Stimulated activated CD4-positive, alpha-beta T cell treated with anti-CD3 and anti-CD28 coated beads, Interleukin-4, amount 100 ng/mL, for 1 hour (primary cell): ENCODE measurements around the gene NRXN3.

Experiments used
- DNase-seq: peaks from one replicate; pipeline ENCODE4 v3.0.0-alpha.2; 2020

NRXN3 gene

DNA sequence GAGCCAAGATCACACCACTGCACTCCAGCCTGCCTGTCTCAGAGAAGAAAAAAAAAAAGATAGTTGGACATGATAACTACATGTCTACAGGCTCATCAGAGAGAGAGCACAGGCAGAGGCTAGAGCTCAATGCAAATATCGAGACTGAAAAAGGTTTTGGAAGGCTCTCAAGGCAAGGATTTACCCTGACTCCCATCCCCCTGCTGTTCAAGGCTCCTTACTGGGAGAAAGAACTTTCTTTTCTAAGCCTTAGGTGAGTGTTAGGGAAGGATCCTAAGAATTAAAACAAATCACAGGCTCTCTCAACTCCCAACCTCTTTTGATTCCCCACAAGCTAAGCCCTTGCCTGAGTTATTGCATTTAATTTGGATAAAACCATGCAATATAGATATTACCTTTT is 1516.0 kb downstream of the NRXN3 start:
- DNase-seq, result no peak

DNA sequence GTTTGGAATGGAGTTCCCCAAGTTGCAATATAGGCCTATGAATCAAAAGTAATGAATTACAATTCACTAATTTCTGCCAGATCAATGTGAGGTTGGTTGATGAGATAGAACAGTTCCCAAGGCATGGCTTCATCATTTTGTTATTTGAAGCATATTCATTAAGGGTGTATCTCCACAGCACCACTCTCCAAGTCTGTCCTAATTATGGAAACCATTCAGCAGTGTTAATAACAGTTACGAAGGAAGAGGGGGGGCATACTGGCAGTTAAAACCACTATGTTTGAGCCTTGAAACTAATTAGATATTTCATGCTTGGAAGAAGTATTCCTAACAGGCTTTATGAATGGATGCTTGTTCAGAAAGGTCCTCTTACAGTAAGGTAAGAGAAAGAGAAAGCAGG is 1520.8 kb downstream of the NRXN3 start:
- DNase-seq, result no peak

DNA sequence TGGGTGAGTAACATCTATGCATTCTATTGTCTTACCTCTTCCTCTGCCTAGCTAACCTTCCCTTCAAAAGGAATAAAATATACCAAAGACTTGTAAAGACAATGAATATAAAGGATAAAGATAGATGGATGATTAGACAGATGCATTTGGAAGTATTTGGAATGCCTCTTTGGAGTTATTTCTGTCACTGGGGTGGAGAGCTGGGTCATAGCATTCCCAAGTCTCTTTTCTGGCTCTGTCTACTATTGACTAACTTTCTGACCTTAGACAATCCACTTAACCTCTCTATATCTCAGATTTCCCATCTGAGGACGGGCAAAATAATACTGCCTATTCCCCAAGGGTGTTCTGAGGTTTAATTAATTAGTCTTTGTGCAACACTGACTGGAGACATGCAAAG is 1523.8 kb downstream of the NRXN3 start:
- no peak for DNase-seq

DNA sequence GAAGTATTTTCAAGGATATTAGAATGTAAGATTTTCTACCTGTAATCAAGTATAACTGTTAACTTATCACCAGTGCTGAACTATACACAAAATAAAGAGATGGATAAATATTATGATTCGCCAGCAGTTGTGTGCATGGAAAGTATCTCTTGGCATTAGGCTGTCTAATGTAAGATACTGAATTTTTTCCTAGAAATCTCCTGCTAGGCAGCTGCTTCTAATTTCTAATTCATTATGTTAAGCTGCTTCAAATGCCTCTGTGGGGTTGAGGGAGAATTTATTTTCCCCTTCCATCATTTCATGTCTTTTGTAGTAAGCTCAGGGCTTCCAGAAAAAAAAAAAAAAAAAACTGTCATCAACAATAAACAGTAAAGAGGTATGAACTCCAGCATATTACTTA is 1525.1 kb downstream of the NRXN3 start:
- DNase-seq, result no peak

DNA sequence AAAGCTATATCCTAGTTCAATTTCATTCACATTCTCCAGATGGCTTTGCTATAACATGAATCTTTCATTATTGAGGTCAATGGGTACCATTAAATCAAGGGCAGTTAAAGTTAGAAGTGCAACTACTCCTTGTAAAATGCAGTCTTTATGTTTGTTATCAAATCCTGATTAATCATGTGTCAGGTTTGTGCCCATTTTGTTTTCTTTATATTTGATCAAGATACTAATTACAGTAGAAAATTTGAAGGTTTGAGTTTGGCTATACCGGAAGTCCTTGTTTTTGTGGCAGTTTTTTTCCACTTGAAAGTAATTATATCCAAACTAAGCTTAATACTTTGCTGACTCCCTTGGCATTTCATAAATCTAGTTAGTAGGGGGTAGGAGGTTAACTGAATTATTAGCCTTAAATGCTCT is 1528.1 kb downstream of the NRXN3 start:
- no peak for DNase-seq

DNA sequence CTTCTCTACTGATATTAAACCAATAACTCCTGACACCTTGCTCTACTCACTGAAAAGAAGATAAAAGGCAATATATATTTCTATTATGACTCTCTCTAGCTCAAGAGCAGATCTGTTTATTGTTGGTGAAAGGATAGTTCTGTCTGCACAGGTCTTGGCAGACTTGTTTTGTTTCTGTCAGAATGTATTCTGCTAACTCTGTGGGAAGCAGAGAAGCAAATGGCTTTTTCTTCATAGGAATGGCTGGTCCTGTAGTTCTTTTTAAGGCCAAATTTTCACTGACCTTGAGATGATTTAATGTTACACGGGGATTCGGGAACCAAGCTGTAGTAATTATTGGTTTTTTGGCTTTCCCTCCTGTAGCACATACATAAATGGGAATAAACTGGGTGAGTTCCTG is 1529.0 kb downstream of the NRXN3 start:
- DNase-seq, result no peak

DNA sequence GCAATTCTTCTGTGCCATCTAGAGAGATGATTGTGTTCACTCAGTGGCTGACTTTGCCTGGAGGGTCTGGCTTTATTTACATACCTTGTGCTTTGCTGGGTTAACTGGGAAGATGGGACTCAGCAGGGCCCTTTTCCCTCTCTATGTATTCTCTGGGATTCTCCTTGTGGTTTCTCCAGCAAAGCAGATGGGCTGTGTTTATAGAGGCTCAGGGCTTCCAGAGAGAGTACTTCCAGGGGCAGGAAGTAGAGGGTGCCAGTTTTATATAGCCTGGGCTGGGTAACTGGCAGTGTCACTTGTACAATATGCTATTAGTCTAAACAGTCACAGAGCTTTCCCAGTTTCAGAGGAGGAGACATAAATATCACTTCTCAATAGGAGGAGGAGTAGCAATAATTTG is 1531.2 kb downstream of the NRXN3 start:
- no peak for DNase-seq

DNA sequence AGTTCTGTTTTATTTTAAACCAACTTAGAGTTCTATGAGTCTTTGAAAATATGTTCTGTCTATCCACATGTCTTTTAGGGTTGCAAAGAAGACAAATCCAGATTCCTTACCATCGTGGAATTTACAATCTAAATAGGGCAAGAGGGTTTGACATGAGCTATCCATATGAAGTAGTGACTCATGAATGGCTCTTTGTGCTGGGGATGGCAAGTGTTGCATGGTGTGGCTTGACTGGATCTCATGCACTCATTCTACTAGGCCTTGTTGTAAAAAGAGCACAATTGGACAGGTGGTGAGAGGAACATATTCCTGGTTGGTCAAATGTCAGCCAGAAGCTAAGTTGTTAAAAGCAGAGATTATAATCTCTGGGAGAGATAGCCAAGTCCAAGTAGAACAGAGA is 1532.0 kb downstream of the NRXN3 start:
- no peak for DNase-seq

DNA sequence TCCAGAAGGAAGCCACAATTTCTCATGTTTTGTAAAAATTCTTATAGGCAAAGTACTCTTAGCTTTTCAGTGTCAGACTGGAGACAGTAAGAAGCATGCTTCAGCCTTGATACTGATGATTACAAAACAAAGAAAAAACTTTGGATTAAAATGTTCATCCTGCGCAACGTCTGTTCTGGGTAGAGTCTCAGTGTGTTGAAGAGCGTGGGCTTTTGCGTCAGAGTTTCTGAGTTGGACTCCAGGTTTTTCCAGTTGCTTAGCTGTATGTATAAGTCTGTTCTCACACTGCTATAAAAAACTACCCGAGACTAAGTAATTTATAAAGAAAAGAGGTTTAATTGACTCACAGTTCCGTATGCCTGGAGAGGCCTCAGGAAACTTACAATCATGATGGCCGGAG is 1533.0 kb downstream of the NRXN3 start:
- no peak for DNase-seq

DNA sequence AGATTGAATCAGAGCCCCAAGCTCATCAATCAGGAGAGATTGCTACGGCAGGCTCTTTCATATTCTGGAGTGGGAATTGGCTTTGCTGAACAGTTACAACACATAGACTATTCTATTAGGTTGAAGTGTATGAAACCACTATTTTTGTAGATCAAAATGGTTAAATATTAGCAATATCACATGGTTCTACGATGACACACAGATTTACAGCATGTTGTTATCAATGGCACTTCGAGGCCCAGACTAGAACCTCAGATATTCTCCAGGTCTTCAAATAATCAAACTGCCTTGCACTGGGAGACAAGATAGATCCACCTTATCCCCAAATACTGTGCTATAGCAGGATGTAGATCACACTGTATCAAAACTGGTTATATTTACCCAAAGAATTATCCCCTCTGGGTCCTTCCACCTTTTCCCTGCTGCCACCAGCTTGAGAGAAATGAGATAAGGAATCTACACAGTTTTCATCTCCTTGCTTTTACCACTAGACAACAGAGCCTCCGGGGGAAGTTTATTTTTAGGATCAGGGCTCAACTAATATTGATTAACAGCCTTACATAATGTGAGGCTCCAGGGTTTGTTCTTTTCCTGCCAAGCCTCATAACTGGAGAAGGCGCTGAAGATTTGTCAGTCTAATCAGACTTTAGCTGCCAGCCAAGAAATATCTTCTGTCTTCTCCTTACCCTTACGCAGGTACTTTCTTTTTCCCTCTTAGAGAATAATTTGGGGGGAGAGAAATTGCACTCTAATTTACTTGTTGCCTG is 1534.1 kb downstream of the NRXN3 start:
- no peak for DNase-seq

DNA sequence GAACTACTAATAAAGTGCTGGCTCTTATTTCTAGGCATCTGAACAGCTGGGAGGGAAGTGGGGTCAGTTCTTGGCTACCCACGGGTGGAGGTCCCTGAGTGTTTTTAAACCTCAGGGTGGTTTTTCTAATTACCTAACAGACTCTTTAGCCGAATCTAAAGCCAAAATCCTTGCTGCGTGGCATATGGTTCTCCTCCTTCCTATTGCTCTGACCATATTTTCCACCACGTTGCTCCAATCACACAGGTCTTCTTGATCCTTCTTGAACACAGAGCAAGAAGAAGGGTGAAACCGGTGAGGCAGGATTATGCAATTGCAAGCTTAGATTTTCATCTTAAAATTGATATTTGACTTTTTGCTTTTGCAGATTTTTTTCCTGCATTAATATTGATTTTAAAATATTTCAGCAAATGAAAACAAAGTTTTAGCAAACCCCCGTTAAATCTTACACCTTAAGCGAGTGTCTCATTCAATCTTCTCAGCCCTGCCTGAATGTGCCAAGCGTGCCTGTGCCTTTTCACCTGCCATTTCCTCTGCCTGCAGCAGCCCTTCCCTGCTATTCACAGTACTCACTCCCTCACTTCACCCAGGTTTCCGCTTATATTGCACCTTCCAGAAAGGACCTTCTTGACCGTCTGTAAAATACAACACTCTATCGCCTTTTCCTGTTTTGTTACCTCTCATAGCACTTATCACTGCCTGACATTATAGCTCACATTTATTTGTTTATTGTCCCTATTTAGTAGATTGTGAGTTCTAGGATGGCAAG is 1535.1 kb downstream of the NRXN3 start:
- DNase-seq, result no peak

DNA sequence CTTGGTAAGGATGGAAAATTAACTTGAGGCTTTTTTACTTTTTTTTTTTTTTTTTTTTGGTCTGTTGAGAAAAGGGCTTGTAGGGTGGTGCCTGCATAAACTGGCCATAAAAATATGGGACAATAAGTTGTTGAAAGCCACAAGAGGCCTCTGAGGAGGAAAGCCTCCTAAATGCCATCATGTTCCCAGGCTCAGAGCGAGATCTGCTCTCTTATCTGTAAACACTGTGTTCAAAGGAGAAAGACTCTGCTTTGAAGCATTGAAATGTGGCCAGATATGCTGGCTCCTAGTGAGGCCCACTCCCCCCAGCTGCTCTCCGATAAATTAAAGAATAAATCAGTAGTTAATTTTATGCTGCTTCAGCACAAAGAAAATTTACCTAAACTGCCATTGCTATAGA is 1536.2 kb downstream of the NRXN3 start:
- DNase-seq, result no peak

DNA sequence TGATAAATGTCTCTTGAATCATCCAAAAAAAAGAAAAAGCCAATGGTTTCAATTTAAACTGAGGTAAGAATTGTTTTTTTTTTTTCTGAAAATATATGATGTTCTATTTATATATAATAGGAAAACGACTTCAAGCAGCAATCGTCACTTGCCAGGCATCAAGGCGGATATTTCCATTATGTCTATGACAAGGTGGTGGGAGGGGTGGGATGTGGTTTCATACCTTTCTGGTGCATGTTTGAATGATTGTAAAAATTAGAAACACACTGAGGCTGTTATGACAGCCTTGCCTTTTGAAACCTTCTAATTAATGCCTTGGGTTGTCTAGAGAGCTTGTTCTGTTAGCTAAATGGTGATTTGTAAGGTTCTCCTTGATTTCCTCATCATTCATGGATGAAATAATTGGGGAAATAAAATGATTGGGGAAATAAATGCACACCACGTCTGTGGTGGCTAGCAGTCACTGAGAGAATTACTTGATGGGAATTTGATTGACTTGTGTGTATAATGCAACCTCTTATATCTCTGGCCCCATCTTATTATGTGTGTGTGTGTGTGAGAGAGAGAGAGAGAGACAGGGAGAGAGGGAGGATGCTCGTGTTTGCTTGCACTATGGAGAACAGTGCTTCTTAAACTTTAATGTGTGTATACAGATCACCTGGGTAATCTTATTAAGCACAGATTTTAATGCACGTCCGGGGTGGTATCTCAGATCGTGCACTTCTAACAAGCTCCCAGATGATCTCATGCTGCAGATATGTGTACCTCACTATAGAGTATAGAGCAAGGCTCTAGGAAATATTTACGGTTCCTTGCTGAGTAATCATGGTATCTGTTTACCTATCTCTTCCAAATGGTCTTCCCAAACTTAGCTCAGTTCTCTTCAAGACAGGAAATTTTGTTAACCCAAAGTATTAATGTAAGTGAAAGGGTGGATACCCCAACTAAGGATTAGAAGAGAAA is 1538.5 kb downstream of the NRXN3 start:
- DNase-seq, result no peak

DNA sequence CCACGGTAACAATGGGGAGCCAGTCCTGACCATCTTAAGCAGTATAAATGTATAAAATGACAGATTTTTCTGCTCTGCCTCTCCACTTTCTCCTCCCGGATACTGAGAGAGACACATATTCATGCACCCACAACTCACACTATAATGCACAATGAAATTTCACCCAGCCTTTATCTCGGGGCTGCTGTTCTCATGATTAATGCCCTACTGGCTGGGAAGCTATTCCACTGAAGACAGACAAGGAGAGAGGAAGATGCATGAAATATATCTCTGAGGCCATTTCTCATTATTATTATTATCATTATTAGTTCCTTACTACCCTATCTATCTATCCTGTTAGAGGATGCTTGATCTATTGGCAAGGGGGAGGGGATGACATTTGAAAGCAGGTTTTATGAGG is 1539.4 kb downstream of the NRXN3 start:
- no peak for DNase-seq

DNA sequence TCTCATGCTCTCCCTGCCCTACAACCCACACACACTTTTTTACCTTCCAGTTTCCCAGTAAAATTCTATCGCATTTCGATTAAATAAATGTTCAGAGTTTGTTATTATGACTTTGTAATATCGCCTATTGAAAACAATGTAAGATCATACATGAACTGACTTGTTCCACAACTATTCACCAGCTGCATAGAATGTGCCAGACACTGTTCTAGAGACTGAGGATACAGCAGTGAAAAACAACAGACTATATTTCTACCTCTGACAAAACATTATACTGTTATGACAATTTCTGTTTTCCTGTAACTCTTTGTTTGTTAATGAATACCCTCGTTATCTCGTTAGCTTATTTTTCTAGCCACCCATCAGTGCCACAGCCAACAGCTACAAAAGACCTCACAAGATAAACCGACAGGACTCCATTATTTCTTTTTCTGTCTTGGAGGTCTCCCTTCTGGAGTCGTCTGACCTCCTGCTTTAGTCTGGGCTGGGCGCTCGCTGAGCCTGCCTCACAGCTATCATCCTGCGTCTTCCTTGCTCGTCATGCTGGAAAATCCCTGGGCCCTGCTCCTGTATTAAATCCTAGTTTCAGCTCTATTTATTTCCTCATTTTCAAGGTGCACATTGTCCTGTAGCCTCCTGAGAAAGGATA is 1542.3 kb downstream of the NRXN3 start:
- no peak for DNase-seq

DNA sequence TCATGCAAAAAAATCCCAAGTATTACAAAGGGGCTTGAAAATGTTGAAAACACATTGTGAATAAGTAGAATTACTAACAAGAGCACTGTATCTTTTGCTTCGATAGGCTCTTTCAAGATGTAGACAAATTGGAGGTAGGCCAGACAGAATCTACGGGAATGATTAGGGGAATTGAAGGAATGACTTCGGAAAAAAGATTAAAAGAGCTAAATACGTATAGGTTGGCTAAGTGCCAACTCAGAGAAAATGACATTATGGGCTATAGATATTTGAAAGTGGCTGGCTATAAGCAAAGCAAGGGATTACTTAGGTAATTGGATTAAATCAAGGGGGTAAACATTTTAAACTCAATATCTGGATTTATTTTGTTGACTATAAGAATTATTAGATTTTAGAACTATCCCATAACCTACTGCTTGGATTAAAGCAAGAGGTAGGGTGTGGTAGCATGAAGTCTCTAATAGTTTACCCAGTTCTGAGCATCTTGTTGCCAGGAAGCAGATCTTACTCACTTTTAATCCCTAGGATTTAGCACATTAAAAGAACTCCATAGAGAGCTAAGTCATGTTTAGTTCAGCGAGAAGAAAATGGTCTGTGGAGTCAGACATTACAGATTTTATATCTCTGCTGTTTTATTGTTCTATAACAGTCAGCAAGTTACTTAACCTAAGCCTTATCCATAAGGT is 1551.4 kb downstream of the NRXN3 start:
- DNase-seq, result no peak

DNA sequence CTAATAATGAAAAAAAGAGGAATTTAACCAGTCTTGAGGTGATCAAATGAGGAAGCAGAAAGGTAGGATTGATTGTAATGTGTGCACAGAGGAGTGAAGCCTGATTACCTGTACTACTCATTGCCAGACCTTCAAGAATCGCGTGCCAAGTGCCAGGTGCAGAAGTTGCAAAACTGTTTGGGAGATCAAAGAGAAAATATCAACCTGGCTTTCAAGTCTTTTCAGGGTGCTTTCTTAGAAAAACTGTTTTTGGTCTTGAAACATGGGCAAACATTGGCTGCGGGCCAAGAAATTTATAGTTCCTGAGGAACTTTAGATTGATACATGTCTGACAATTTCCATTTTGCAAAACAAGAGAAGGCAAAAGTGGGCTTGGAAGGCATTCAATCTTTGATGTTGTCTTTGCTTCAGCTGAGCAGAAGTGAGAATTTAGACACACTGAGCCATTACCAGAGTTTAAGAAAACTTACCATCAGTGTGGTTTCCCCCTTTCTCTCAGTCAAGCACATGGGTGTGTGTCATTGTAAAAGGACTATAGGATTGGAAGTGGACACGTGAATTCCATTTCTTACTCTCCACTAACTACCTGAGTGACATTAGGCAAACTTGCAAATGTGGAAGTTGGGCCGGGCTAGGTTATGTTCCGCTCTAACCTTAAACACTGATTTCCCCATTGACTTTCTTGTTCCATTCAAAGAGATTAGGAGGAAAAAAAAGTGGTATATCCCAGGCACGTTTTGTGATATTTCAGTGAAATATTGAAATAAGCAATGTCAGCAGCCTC is 1555.0 kb downstream of the NRXN3 start:
- DNase-seq, result no peak

DNA sequence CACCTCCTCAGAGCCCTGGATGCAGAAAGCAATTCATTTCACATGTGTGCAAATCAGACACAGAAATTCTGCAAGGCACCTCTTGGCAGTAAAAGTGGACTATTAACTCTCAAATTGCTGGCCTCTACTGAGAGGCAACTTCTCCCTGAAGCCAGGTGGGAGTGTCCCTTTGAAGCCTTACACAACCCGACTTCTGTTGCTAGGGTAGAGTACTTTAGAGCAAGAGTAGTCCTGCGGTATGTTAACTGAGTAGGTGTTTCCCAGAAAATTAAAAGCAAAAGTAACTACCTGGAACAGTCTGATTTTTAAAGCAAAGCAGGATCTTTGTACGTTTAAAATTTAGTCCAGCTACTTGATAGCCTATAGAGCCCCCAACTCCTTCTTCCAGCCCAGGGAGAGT is 1557.7 kb downstream of the NRXN3 start:
- no peak for DNase-seq

DNA sequence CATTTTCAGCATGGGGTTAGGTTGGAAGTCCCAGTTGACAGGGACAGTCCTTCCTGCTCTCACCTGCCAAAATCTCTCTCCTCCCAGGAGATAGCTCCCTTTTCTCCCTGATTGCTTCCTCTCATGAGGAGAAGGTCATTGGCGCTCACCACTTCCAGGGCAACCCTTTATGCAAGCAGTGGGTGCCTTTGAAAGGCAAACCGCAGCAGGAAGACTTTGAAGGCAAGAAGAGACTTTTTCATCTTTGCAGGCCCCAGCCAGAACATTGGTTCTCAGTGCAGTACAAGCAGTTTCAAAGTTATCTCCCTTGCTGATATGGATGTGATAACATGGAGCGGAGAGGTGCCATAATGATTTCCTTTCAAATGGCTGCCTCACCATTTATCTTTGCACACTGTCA is 1558.2 kb downstream of the NRXN3 start:
- DNase-seq, result no peak

DNA sequence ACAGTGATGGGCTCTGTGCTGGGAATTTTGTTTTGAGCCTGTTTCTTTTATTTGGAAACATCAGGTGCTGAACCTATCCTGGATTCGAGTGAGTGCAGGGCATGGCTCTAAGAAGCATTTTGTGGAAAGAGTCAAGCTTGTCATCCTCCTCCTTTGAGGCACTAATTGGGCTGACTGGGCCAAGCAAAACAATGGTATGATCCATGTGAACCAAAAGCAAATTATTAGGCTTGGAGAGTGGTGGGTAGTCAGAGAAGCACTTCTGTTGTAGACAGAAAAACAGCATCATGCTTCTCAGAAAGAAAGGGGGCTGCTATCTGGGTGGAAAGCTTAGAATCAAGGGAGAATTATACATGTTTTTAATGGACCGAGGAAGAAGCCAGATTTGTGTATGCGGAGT is 1559.6 kb downstream of the NRXN3 start:
- no peak for DNase-seq

DNA sequence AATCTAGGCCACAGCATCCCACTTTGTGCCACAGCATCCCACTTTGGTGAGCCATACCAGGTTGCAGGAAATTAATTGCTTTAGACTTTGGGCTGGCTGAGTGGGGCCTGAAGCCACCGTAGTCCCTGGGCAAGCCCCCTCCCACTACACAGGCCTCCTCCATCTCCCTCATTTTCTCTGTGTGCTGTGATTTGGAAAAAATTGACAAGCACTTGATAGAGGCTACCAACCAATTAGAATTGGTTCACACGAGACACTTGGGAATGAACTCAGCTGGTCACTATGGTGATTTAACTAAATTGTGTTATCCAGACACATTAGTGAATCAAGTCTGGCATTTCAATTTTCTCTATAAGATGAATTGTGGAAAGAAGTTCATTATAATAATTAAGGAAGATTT is 1560.0 kb downstream of the NRXN3 start:
- no peak for DNase-seq
